Measurements from ENCODE around the gene DOK6.
"Not testable (repeated sequence)": the region's sequence is repeated elsewhere in the genome, so short reads cannot be mapped to it uniquely, and the experiment has no call there.

The DOK6 gene

GRCh38 chr18:69879051-69879450 is 478.4 kb downstream of the DOK6 start:
- DNase-seq: not testable (repeated sequence)

- no peak for DNase-seq
Measured at GRCh38 chr18:69880083-69880482, 479.4 kb downstream of the DOK6 start.

- no peak for DNase-seq
Measured at GRCh38 chr18:69882965-69883668, 482.4 kb downstream of the DOK6 start.

- DNase-seq: no peak
Measured at GRCh38 chr18:69883781-69884180, 483.1 kb downstream of the DOK6 start.

GRCh38 chr18:69885355-69885754 is 484.7 kb downstream of the DOK6 start:
- DNase-seq: no peak

- no peak for DNase-seq
Measured at GRCh38 chr18:69885841-69886531, 485.3 kb downstream of the DOK6 start.

- no peak for DNase-seq
Measured at GRCh38 chr18:69887256-69887655, 486.6 kb downstream of the DOK6 start.

GRCh38 chr18:69889009-69889408 is 488.3 kb downstream of the DOK6 start:
- no peak for DNase-seq

- no peak for DNase-seq
Measured at GRCh38 chr18:69890558-69890957, 489.9 kb downstream of the DOK6 start.

- no peak for DNase-seq
Measured at GRCh38 chr18:69894467-69894866, 493.8 kb downstream of the DOK6 start.

- DNase-seq: no peak
Measured at GRCh38 chr18:69895066-69896047, 494.7 kb downstream of the DOK6 start.

- DNase-seq: no peak
Measured at GRCh38 chr18:69897397-69898108, 496.9 kb downstream of the DOK6 start.

GRCh38 chr18:69898241-69898861 is 497.7 kb downstream of the DOK6 start:
- no peak for DNase-seq

Measured in HCEC 1CT (cell line).